ENCODE measurements around the gene CHN2. TPM values are rescaled to one million over a fixed set of nuclear protein-coding genes. Genes with fewer than 3 reads are reported as not detected.

The CHN2 gene
- total RNA-seq, 1 experiment from 2014 or later = 61.2 TPM

- intact Hi-C loops (cut with micrococcal nuclease; ENCODE audit: unreplicated experiment) = no loop called here
- H3K36me3 ChIP-seq (ENCODE audit: insufficient read depth, low read length, poor library complexity, severe bottlenecking) = no peaks in the 10 kb centered on the region
- H3K27me3 ChIP-seq (replicated peaks; ENCODE audit: insufficient read depth, low read depth, low read length, poor library complexity) = no peaks in the 10 kb centered on the region
- BruUV-seq (replicated peaks) = no TSS peak
- no peak for DNase-seq (ENCODE audit: low spot score)
- H3K4me3 ChIP-seq (ENCODE audit: low read depth, low read length, poor library complexity, severe bottlenecking) = no peak overlapping the region
- H3K4me1 ChIP-seq (ENCODE audit: insufficient read depth, low read length, poor library complexity, severe bottlenecking) = no peaks in the 10 kb centered on the region
- H3K9me3 ChIP-seq (ENCODE audit: low read depth, low read length, poor library complexity, severe bottlenecking) = no peaks in the 10 kb centered on the region
- CTCF ChIA-PET = no interaction called here
- no peak for TF ChIP-seq CTCF (conservative IDR thresholded peaks at IDR 0.05; ENCODE audit: low read depth, low read length)
- no peak for TF ChIP-seq EZH2 (IDR thresholded peaks at IDR 0.05; ENCODE audit: borderline replicate concordance, low read depth, low read length, poor library complexity, severe bottlenecking)
- POLR2A ChIA-PET (ENCODE audit: low non-redundant PET) = no interaction called here
- H3K27ac ChIP-seq (ENCODE audit: low read depth, low read length, poor library complexity, severe bottlenecking) = peak overlapping the region; percentile 21
These were observed 240.6 kb downstream of the CHN2 start for GRCh38 chr7:29435167-29435566.

- H3K27ac ChIP-seq (ENCODE audit: low read depth, low read length, poor library complexity, severe bottlenecking) = no peak overlapping the region
- POLR2A ChIA-PET (ENCODE audit: low non-redundant PET) = no interaction called here
- CTCF ChIA-PET = no interaction called here
- H3K4me3 ChIP-seq (ENCODE audit: low read depth, low read length, poor library complexity, severe bottlenecking) = no peak overlapping the region
- no peaks in the 10 kb centered on the region for H3K27me3 ChIP-seq (replicated peaks; ENCODE audit: insufficient read depth, low read depth, low read length, poor library complexity)
- no peaks in the 10 kb centered on the region for H3K9me3 ChIP-seq (ENCODE audit: low read depth, low read length, poor library complexity, severe bottlenecking)
- intact Hi-C loops (cut with micrococcal nuclease; ENCODE audit: unreplicated experiment) = no loop called here
- no peak for DNase-seq (ENCODE audit: low spot score)
- H3K4me1 ChIP-seq (ENCODE audit: insufficient read depth, low read length, poor library complexity, severe bottlenecking) = no peaks in the 10 kb centered on the region
- no peak for TF ChIP-seq EZH2 (IDR thresholded peaks at IDR 0.05; ENCODE audit: borderline replicate concordance, low read depth, low read length, poor library complexity, severe bottlenecking)
- no peak for TF ChIP-seq CTCF (conservative IDR thresholded peaks at IDR 0.05; ENCODE audit: low read depth, low read length)
- no peaks in the 10 kb centered on the region for H3K36me3 ChIP-seq (ENCODE audit: insufficient read depth, low read length, poor library complexity, severe bottlenecking)
- BruUV-seq (replicated peaks) = no TSS peak
These were observed 241.3 kb downstream of the CHN2 start for GRCh38 chr7:29435902-29436301.

GRCh38 chr7:29442146-29442545, 247.6 kb downstream of the CHN2 start:
- Histone ChIP-seq H3K27ac (ENCODE audit: low read depth, low read length, poor library complexity, severe bottlenecking) (no peak overlapping the region), H3K4me1 (ENCODE audit: insufficient read depth, low read length, poor library complexity, severe bottlenecking) (peaks cover 23% of the 10 kb centered on the region), H3K4me3 (ENCODE audit: low read depth, low read length, poor library complexity, severe bottlenecking) (no peak overlapping the region), H3K27me3 (replicated peaks; ENCODE audit: insufficient read depth, low read depth, low read length, poor library complexity) (no peaks in the 10 kb centered on the region), H3K36me3 (ENCODE audit: insufficient read depth, low read length, poor library complexity, severe bottlenecking) (no peaks in the 10 kb centered on the region), H3K9me3 (ENCODE audit: low read depth, low read length, poor library complexity, severe bottlenecking) (no peaks in the 10 kb centered on the region)
- intact Hi-C loops (cut with micrococcal nuclease; ENCODE audit: unreplicated experiment) = no loop called here
- CTCF ChIA-PET = interaction anchor here (0.9 kb wide), 1 partner anchor 336 kb away, joined by 3 read pairs; no protein-coding TSS in a partner anchor
- POLR2A ChIA-PET (ENCODE audit: low non-redundant PET) = no interaction called here
- DNase-seq (ENCODE audit: low spot score) = peak; percentile 89
- BruUV-seq (replicated peaks) = no TSS peak
- no peak for TF ChIP-seq CTCF (conservative IDR thresholded peaks at IDR 0.05; ENCODE audit: low read depth, low read length)
- no peak for TF ChIP-seq EZH2 (IDR thresholded peaks at IDR 0.05; ENCODE audit: borderline replicate concordance, low read depth, low read length, poor library complexity, severe bottlenecking)

Measured in A673 (cell line).